Heart left ventricle (tissue), 13 donors: ENCODE data around the gene INPP4A.

Experiments used
- POLR2A ChIP-seq, 2 donors: fragments of 450-650 bp; IDR thresholded peaks; one replicate each; pipeline ENCODE4 v1.6.1; 2017; ENCODE audit warnings: antibody characterized with exemption in 2 of 2, mild to moderate bottlenecking in 2 of 2, moderate library complexity in 2 of 2
- TF ChIP-seq, protein P1 (sequence below), 12 donors: fragments of 200-600 bp; sonication (generic) in 4 of 12; IDR thresholded peaks; one replicate each; pipeline versions ENCODE4 v1.5.0 to v1.8.0; 2018 to 2022; ENCODE audit warnings: antibody characterized with exemption in 12 of 12, mild to moderate bottlenecking in 5 of 12
- donor health status: ischemic (EF 13 %, LVEDD 7.1; RV severe dilation, severe dysfunction).
- donor health status: DM: no; HTN: yes; CAD: no.
- donor health status: DM: no; HTN: no; CAD: no.
- donor health status: ischemic (EF 25% LVEDD 6.9; RV normal size, moderate dysfunction).
- donor health status: ischemic (EF 25% LVEDD 5.7; RV mildly dilated, moderate dysfunction).
- donor health status: ischemic (EF 35%, LVEDD 5.7; RV mildly dilated, moderate dysfunction).
- donor health status: nonischemic (EF 11% LVEDD 7.7; RV severe dilation, severe dysfunction).
- donor health status: DM: yes; HTN: yes; CAD: no.
- donor health status: PGD.
- donor health status: ischemic (EF 29% LVEDD 5.4; RV normal size, mild dysfunction).
- donor health status: nonischemic (EF 23%, LVEDD 6.1; RV moderate dilation, normal function).

DNA sequence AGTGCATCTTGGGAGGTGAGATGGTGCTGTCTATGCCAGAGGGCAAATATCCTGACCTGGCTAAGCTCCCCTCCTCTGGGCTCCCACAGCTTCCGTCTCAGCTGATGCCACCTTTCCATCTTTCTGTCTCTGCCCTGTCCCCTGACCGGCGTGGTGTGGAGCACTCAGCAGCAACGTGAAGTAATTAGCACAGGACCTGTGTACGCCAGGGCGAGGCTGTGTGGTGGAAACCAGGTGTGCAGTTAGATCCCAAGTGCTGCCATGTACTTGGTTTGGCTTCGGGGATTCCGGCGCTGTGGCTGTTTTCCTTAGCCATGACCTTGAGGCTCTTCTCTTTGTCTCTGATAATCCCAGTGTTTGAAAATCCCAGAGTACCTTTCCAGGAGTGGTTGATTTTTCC is 127.1 kb downstream of the INPP4A start:
- TF ChIP-seq, protein P1, sequence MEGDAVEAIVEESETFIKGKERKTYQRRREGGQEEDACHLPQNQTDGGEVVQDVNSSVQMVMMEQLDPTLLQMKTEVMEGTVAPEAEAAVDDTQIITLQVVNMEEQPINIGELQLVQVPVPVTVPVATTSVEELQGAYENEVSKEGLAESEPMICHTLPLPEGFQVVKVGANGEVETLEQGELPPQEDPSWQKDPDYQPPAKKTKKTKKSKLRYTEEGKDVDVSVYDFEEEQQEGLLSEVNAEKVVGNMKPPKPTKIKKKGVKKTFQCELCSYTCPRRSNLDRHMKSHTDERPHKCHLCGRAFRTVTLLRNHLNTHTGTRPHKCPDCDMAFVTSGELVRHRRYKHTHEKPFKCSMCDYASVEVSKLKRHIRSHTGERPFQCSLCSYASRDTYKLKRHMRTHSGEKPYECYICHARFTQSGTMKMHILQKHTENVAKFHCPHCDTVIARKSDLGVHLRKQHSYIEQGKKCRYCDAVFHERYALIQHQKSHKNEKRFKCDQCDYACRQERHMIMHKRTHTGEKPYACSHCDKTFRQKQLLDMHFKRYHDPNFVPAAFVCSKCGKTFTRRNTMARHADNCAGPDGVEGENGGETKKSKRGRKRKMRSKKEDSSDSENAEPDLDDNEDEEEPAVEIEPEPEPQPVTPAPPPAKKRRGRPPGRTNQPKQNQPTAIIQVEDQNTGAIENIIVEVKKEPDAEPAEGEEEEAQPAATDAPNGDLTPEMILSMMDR (IDR thresholded peaks at IDR 0.05) = no peak
- TF ChIP-seq POLR2A (IDR thresholded peaks at IDR 0.05) = no peak
